ENCODE results near the gene MIAT. TPM values are rescaled to one million over a fixed set of nuclear protein-coding genes. Genes with fewer than 3 reads are reported as not detected.

The MIAT gene
- total RNA-seq, 1 donor from 2014 or later: 0.53 TPM

DNA sequence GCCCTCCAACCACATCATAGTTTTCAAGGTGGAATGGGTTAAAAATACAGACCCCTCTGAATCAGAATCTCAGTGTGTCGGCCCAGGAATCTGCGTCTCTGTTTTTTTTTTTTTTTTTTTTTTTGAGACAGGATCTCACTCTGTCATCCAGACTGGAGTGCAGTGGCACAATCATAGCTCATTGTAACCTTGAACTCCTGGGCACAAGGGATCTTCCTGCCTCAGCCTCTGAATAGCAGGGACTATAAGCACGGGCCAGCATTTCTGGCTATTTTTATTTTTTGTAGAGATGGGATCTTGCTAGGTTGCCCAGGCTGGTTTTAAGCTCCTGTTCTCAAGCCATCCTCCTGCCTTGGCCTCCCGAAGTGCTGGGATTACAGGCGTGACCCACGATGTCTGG lies 28.2 kb downstream of the MIAT start:
- no peak for DNase-seq (ENCODE audit: low read depth)
- peaks cover 4% of the 10 kb centered on the region for H3K36me3 ChIP-seq (ENCODE audit: control insufficient read depth, insufficient read depth, low read length)
- no peak overlapping the region for H3K4me3 ChIP-seq (ENCODE audit: low read depth, low read length)
- no peaks in the 10 kb centered on the region for H3K27me3 ChIP-seq (ENCODE audit: control insufficient read depth, insufficient read depth, low read length)
- no peak for FAIRE-seq
- TF ChIP-seq, protein P1, sequence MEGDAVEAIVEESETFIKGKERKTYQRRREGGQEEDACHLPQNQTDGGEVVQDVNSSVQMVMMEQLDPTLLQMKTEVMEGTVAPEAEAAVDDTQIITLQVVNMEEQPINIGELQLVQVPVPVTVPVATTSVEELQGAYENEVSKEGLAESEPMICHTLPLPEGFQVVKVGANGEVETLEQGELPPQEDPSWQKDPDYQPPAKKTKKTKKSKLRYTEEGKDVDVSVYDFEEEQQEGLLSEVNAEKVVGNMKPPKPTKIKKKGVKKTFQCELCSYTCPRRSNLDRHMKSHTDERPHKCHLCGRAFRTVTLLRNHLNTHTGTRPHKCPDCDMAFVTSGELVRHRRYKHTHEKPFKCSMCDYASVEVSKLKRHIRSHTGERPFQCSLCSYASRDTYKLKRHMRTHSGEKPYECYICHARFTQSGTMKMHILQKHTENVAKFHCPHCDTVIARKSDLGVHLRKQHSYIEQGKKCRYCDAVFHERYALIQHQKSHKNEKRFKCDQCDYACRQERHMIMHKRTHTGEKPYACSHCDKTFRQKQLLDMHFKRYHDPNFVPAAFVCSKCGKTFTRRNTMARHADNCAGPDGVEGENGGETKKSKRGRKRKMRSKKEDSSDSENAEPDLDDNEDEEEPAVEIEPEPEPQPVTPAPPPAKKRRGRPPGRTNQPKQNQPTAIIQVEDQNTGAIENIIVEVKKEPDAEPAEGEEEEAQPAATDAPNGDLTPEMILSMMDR (IDR thresholded peaks at IDR 0.05; ENCODE audit: insufficient read depth, low read length, severe bottlenecking): no peak

DNA sequence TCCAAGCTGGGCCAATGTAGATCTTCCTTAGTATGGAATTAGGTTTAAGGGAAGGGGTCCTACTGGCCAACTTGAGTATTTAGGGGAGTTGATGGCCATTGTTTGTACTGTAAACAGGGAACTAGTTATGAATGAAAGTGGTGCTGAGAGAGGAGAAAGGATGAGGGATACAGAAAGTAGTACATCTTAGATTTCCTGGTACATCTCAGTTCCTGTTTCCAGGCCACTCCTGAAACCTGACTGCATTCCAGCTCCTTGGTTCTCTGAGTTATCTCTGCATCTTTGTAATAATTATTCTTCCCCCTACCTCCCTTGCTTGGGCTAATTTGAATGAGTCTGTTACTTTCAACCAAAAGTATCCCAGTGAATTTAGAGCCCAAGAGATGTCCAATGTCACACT lies 30.1 kb downstream of the MIAT start:
- no peak for DNase-seq (ENCODE audit: low read depth)
- FAIRE-seq: no peak
- no peaks in the 10 kb centered on the region for H3K36me3 ChIP-seq (ENCODE audit: control insufficient read depth, insufficient read depth, low read length)
- TF ChIP-seq, protein P1 (IDR thresholded peaks at IDR 0.05; ENCODE audit: insufficient read depth, low read length, severe bottlenecking): no peak
- no peak overlapping the region for H3K4me3 ChIP-seq (ENCODE audit: low read depth, low read length)
- H3K27me3 ChIP-seq (ENCODE audit: control insufficient read depth, insufficient read depth, low read length): no peaks in the 10 kb centered on the region

DNA sequence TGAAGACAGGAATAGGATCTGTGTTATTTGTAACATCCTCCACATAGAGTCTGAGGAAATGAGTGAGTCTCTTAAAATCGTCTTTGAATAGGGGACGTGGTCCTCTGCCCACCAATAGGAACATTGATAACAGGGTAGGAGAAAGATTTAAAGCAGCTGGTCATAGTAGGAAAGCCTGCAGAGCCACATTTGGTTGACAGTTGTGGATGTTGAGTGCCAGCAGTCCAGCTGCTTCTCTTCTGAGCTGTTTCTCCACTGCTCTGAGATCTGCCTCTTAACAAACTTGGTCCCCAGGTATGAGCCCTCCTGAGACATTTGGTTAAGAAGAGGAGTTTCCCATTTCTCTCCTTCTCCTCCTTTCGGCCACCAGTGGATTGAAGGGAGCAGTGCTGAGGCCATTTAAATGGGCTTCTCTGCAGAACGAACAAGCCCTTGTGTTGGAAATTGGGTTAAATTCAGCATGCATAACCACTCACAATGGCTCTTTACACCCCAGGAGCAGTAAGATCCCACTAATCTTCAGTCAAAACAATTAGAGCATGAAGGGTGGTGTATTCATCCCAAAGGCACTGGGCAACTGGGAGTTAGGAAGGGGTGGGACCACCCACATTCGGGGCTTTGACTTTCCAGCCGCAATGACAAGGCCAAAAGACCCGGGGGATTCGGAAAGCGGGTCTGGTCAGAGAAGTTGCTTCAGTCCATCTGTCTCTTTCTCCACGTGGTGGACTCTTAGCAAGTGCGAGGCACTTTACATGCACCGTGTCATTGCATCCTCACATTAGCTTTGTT lies 32.3 kb downstream of the MIAT start:
- DNase-seq (ENCODE audit: low read depth): no peak

DNA sequence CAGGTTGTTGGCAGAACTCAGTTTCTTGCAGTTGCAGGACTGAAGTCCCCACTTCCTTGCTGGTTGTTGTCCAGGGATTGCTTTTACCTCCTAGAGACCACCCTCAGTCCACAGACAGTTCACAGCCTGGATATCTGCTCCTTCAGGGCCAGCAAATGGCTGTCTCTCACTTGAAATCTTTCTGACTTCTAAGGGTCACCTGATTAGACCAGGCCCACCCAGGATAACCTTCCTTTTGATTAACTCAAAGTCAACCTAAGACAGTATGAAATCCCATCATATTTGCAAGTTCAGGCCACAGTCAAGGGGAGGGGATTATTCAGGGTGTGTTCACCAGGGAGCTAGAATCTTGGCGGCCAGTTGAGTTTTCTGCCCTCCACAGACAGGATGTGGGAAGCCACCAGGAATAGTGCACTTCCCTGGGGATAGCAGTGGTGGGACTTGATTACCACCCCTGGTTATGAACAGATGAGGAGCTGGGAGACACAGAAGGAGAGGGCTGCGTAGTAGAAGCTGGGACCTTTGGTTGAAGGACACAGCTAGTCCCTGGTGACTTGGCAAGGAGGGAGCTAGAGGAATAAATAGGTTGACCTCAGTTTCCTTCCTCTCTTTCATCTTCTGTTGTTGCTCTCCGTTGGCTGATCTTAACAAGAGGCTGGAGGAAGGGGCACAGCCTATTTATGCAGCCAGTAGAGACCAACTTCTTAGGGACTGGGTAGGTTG lies 33.4 kb downstream of the MIAT start:
- no peak for FAIRE-seq
- no peak overlapping the region for H3K4me3 ChIP-seq (ENCODE audit: low read depth, low read length)
- peaks cover 2% of the 10 kb centered on the region for H3K36me3 ChIP-seq (ENCODE audit: control insufficient read depth, insufficient read depth, low read length)
- no peak for DNase-seq (ENCODE audit: low read depth)
- TF ChIP-seq, protein P1 (IDR thresholded peaks at IDR 0.05; ENCODE audit: insufficient read depth, low read length, severe bottlenecking): no peak
- no peaks in the 10 kb centered on the region for H3K27me3 ChIP-seq (ENCODE audit: control insufficient read depth, insufficient read depth, low read length)

More for the DNA sequence above, 32.3 kb downstream of the MIAT start:
- TF ChIP-seq, protein P1 (IDR thresholded peaks at IDR 0.05; ENCODE audit: insufficient read depth, low read length, severe bottlenecking): no peak
- FAIRE-seq: peak; percentile 32
- Histone ChIP-seq H3K36me3 (ENCODE audit: control insufficient read depth, insufficient read depth, low read length) (peaks cover 2% of the 10 kb centered on the region), H3K27me3 (ENCODE audit: control insufficient read depth, insufficient read depth, low read length) (no peaks in the 10 kb centered on the region), H3K4me3 (ENCODE audit: low read depth, low read length) (no peak overlapping the region)

DNA sequence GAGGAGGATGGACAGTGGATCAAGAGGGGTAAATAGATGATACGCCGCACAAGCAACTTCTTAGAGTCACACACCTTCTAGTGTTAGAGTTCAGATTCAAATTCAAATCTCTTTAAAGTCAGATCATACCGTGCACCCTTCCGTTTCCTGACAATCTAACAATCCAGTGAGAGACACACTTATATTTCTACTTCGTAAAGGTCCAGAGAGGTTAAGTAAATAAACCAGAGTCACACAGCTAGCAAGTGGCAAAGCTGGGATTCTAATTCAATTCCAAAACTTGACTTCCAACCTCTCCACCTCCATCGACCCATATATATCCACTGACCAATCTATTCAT lies 34.0 kb downstream of the MIAT start:
- TF ChIP-seq, protein P1 (IDR thresholded peaks at IDR 0.05; ENCODE audit: insufficient read depth, low read length, severe bottlenecking): no peak
- FAIRE-seq (no peak), DNase-seq (ENCODE audit: low read depth) (no peak)

More for the DNA sequence above, 34.0 kb downstream of the MIAT start:
- H3K36me3 ChIP-seq (ENCODE audit: control insufficient read depth, insufficient read depth, low read length): peaks cover 2% of the 10 kb centered on the region
- no peaks in the 10 kb centered on the region for H3K27me3 ChIP-seq (ENCODE audit: control insufficient read depth, insufficient read depth, low read length)
- H3K4me3 ChIP-seq (ENCODE audit: low read depth, low read length): no peak overlapping the region

Data from bronchial epithelial cell (primary cell).